B cell (primary cell): ENCODE results near the gene ARAP2.

Experiments
- CTCF ChIP-seq: fragments of 200-600 bp; IDR thresholded peaks from one replicate; pipeline ENCODE4 v1.8.0; 2022; ENCODE audit warnings: antibody characterized with exemption, mild to moderate bottlenecking
- EZH2 ChIP-seq: IDR thresholded peaks from 2 replicates; pipeline ENCODE4 v1.6.1; 2012; ENCODE audit warnings: borderline replicate concordance, low read depth, mild to moderate bottlenecking, moderate library complexity, low read length; ENCODE audit not compliant: insufficient read depth, poor library complexity, severe bottlenecking

GRCh38 chr4:36079666-36080065, 164.6 kb downstream of the ARAP2 start:
- TF ChIP-seq CTCF (no peak), EZH2 (no peak)
